GM23248 (cell line): ENCODE measurements around the gene CHST8. TPM values are rescaled to one million over a fixed set of nuclear protein-coding genes. Genes with fewer than 3 reads are reported as not detected.

Source experiments
- DNase-seq: peaks from one replicate; pipeline ENCODE4 v3.0.0-alpha.2; 2015
- H2AFZ ChIP-seq: fragments of 200-600 bp; sonication (generic); 2 replicates; pipeline ENCODE4 v1.6.1; 2016; ENCODE audit warnings: antibody characterized with exemption
- H3F3A ChIP-seq: fragments of 200-600 bp; sonication (generic); 2 replicates; pipeline ENCODE4 v1.6.1; 2016; ENCODE audit warnings: mild to moderate bottlenecking, antibody characterized with exemption, mixed run types; ENCODE audit not compliant: insufficient read depth
- H3K27ac ChIP-seq: fragments of 200-600 bp; sonication (generic); 2 replicates; pipeline ENCODE4 v1.5.1; 2016; ENCODE audit warnings: mild to moderate bottlenecking
- H3K27me3 ChIP-seq: fragments of 200-600 bp; sonication (generic); replicated peaks from 2 replicates; pipeline ENCODE4 v1.6.1; 2016; ENCODE audit warnings: mild to moderate bottlenecking; ENCODE audit not compliant: insufficient read depth
- H3K36me3 ChIP-seq: fragments of 200-600 bp; sonication (generic); 2 replicates; pipeline ENCODE4 v1.6.1; 2016; ENCODE audit warnings: low read depth, mild to moderate bottlenecking
- H3K4me1 ChIP-seq: fragments of 200-600 bp; sonication (generic); 2 replicates; pipeline ENCODE4 v1.6.1; 2016; ENCODE audit warnings: mild to moderate bottlenecking; ENCODE audit not compliant: insufficient read depth
- H3K4me2 ChIP-seq: fragments of 200-600 bp; sonication (generic); one replicate; pipeline ENCODE4 v1.6.1; 2016; ENCODE audit warnings: mild to moderate bottlenecking; ENCODE audit not compliant: unreplicated experiment
- H3K4me3 ChIP-seq: fragments of 200-600 bp; sonication (generic); 2 replicates; pipeline ENCODE4 v1.5.1; 2016; ENCODE audit warnings: mild to moderate bottlenecking
- H3K79me2 ChIP-seq: fragments of 200-600 bp; sonication (generic); 2 replicates; pipeline ENCODE4 v1.6.1; 2016; ENCODE audit warnings: mild to moderate bottlenecking; ENCODE audit not compliant: insufficient read depth
- H3K9ac ChIP-seq: fragments of 200-600 bp; sonication (generic); 2 replicates; pipeline ENCODE4 v1.6.1; 2016; ENCODE audit warnings: mild to moderate bottlenecking
- H3K9me2 ChIP-seq: fragments of 200-600 bp; sonication (generic); 2 replicates; pipeline ENCODE4 v1.6.1; 2016; ENCODE audit warnings: mixed run types, mild to moderate bottlenecking, moderate library complexity; ENCODE audit not compliant: insufficient read depth
- H3K9me3 ChIP-seq: fragments of 200-600 bp; sonication (generic); one replicate; pipeline ENCODE4 v1.6.1; 2017; ENCODE audit warnings: low read depth
- H4K20me1 ChIP-seq: fragments of 200-600 bp; sonication (generic); 2 replicates; pipeline ENCODE4 v1.6.0; 2016; ENCODE audit not compliant: insufficient read depth
- EZH2 ChIP-seq: fragments of 200-600 bp; sonication (generic); IDR thresholded peaks from 2 replicates; pipeline ENCODE4 v1.6.1; 2018; ENCODE audit warnings: antibody characterized with exemption, mild to moderate bottlenecking; ENCODE audit not compliant: insufficient read depth, poor library complexity, severe bottlenecking
- EZH2phosphoT487 ChIP-seq: fragments of 200-600 bp; sonication (generic); IDR thresholded peaks from 2 replicates; pipeline ENCODE4 v1.6.1; 2018; ENCODE audit warnings: antibody characterized with exemption, moderate library complexity, mild to moderate bottlenecking, low read depth; ENCODE audit not compliant: insufficient read depth
- WGBS, 2 experiments: methylation state at CpG; one replicate each; pipeline ENCODE4 v1.1.6; 2015 to 2017; ENCODE audit warnings: low lambda C conversion rate in 2 of 2, low coverage in 1 of 2; ENCODE audit errors: missing lambda C conversion rate in 2 of 2; 5-methylcytosine and 5-hydroxymethylcytosine counted together
- in situ Hi-C: fragments of 300-500 bp; cut with MboI; formaldehyde crosslinking; loops from 2 replicates; pipeline ENCODE4 v1.15.0; 2020
- polyA plus RNA-seq: library from polyadenylated mRNA; unstranded; fragments of >200 nt; fragmentation: Nextera tagmentation; extraction: Ambion mirVana; gene quantifications from 2 replicates; pipeline ENCODE4 v1.2.1, GENCODE V29; 2016
- total RNA-seq: library from RNA; depleted of rRNA; stranded (reverse); fragments of >200 nt; shearing (Covaris generic); gene quantifications from 2 replicates; pipeline ENCODE4 v1.2.3, GENCODE V29; 2014

Gene CHST8
- total and polyA plus RNA-seq, 2 experiments from 2014 or later, result 0.30 to 1.1 TPM

- WGBS, 2 experiments, result 12 to 14% methylated on average over 10 to 12 of the region's 12 CpGs
- no peaks in the 10 kb centered on the region for H3K4me1 ChIP-seq
- H3F3A ChIP-seq, result no peaks in the 10 kb centered on the region
- DNase-seq, result no peak
- in situ Hi-C loops, result no loop called here
- H3K4me3 ChIP-seq, result no peak overlapping the region
- TF ChIP-seq EZH2 (no peak), EZH2phosphoT487 (no peak)
- H3K27ac ChIP-seq, result no peak overlapping the region
- H2AFZ ChIP-seq, result no peak overlapping the region
- H3K36me3 ChIP-seq, result no peaks in the 10 kb centered on the region
- H3K9me2 ChIP-seq, result no peaks in the 10 kb centered on the region
- no peaks in the 10 kb centered on the region for H3K9me3 ChIP-seq
- H3K4me2 ChIP-seq, result no peak overlapping the region
- H3K9ac ChIP-seq, result no peak overlapping the region
- H4K20me1 ChIP-seq, result no peaks in the 10 kb centered on the region
- H3K79me2 ChIP-seq, result no peaks in the 10 kb centered on the region
- no peaks in the 10 kb centered on the region for H3K27me3 ChIP-seq
Observed at GRCh38 chr19:33718651-33719254, 97.0 kb downstream of the CHST8 start.

GRCh38 chr19:33719366-33720154, 97.8 kb downstream of the CHST8 start:
- H4K20me1 ChIP-seq, result no peaks in the 10 kb centered on the region
- in situ Hi-C loops, result no loop called here
- WGBS, 2 experiments, result 26 to 30% methylated on average over 13 of the region's 13 CpGs
- no peaks in the 10 kb centered on the region for H3K9me2 ChIP-seq
- no peak overlapping the region for H3K9ac ChIP-seq
- H3K79me2 ChIP-seq, result no peaks in the 10 kb centered on the region
- no peaks in the 10 kb centered on the region for H3K9me3 ChIP-seq
- H3K36me3 ChIP-seq, result no peaks in the 10 kb centered on the region
- H3K4me2 ChIP-seq, result no peak overlapping the region
- H3K27ac ChIP-seq, result no peak overlapping the region
- no peaks in the 10 kb centered on the region for H3K4me1 ChIP-seq
- no peak overlapping the region for H2AFZ ChIP-seq
- no peak for DNase-seq
- no peaks in the 10 kb centered on the region for H3F3A ChIP-seq
- H3K4me3 ChIP-seq, result no peak overlapping the region
- H3K27me3 ChIP-seq, result no peaks in the 10 kb centered on the region
- TF ChIP-seq EZH2phosphoT487, result no peak
- TF ChIP-seq EZH2, result no peak

GRCh38 chr19:33720155-33720493, 98.4 kb downstream of the CHST8 start:
- H3K27ac ChIP-seq, result no peak overlapping the region
- H3K9ac ChIP-seq, result no peak overlapping the region
- 60 to 72% methylated on average over 3 of the region's 3 CpGs for WGBS, 2 experiments
- H3K27me3 ChIP-seq, result no peaks in the 10 kb centered on the region
- no peak for DNase-seq
- no peaks in the 10 kb centered on the region for H3K79me2 ChIP-seq
- H3K36me3 ChIP-seq, result no peaks in the 10 kb centered on the region
- no peaks in the 10 kb centered on the region for H3K4me1 ChIP-seq
- no peak for TF ChIP-seq EZH2
- no peak for TF ChIP-seq EZH2phosphoT487
- in situ Hi-C loops, result no loop called here
- H2AFZ ChIP-seq, result no peak overlapping the region
- no peaks in the 10 kb centered on the region for H4K20me1 ChIP-seq
- no peaks in the 10 kb centered on the region for H3K9me2 ChIP-seq
- no peak overlapping the region for H3K4me3 ChIP-seq
- no peaks in the 10 kb centered on the region for H3F3A ChIP-seq
- H3K9me3 ChIP-seq, result no peaks in the 10 kb centered on the region
- H3K4me2 ChIP-seq, result no peak overlapping the region

GRCh38 chr19:33720691-33721682, 99.2 kb downstream of the CHST8 start:
- Histone ChIP-seq H3K9me2 (no peaks in the 10 kb centered on the region), H3F3A (no peaks in the 10 kb centered on the region), H3K27ac (no peak overlapping the region), H2AFZ (no peak overlapping the region), H3K79me2 (no peaks in the 10 kb centered on the region), H3K4me1 (no peaks in the 10 kb centered on the region), H3K9me3 (no peaks in the 10 kb centered on the region), H4K20me1 (no peaks in the 10 kb centered on the region), H3K36me3 (no peaks in the 10 kb centered on the region), H3K27me3 (no peaks in the 10 kb centered on the region), H3K9ac (no peak overlapping the region), H3K4me3 (no peak overlapping the region), H3K4me2 (no peak overlapping the region)
- no peak for DNase-seq
- in situ Hi-C loops, result no loop called here
- no peak for TF ChIP-seq EZH2
- TF ChIP-seq EZH2phosphoT487, result no peak
- WGBS, 2 experiments, result 36 to 38% methylated on average over 9 of the region's 9 CpGs
